HEK293 (cell line): Measurements from ENCODE around the gene DOK4.

Source experiments
- CTCF ChIA-PET: fragments of 350-600 bp; formaldehyde crosslinking; extraction: SDS; loops from one replicate; lab custom pipeline; 2021; ENCODE audit warnings: antibody characterized with exemption; lab: Yijun Ruan, JAX
- POLR2A ChIA-PET: fragments of 300-600 bp; formaldehyde crosslinking; extraction: SDS; loops from one replicate; lab custom pipeline; 2020; ENCODE audit warnings: antibody characterized with exemption, inconsistent platforms; lab: Yijun Ruan, JAX
- H3K27ac ChIP-seq: fragments of 200-500 bp; sonication (Bioruptor generic); 2 replicates; pipeline ENCODE4 v1.5.1; 2014; ENCODE audit warnings: low read depth, low read length, control low read depth, inconsistent platforms; ENCODE audit errors: extremely low read depth
- H3K36me3 ChIP-seq, 2 experiments: fragments of 200-500 bp in 1 of 2; sonication (Bioruptor generic) in 1 of 2; 1 replicate in 1 of 2; 2 replicates in 1 of 2; pipeline ENCODE4 v1.5.1; 2014 to 2017; ENCODE audit warnings: inconsistent platforms in 2 of 2, low read length in 2 of 2; ENCODE audit not compliant: control insufficient read depth in 2 of 2, insufficient read depth in 1 of 2
- H3K4me1 ChIP-seq: fragments of 200-500 bp; sonication (Bioruptor generic); 2 replicates; pipeline ENCODE4 v1.5.1; 2014; ENCODE audit warnings: mild to moderate bottlenecking, low read length, inconsistent platforms; ENCODE audit not compliant: control insufficient read depth, insufficient read depth
- H3K4me3 ChIP-seq: 2 replicates; pipeline ENCODE4 v1.5.1; 2011; ENCODE audit warnings: low read depth, mild to moderate bottlenecking, control low read depth, low read length, moderate library complexity
- H3K9me3 ChIP-seq: fragments of 200-500 bp; sonication (Bioruptor generic); 2 replicates; pipeline ENCODE4 v1.5.1; 2014; ENCODE audit warnings: low read depth, low read length, inconsistent platforms; ENCODE audit not compliant: control insufficient read depth, insufficient read depth
- CTCF ChIP-seq: fragments of 450-650 bp; formaldehyde crosslinking; IDR thresholded peaks from 2 replicates; pipeline ENCODE4 v1.5.1; 2016; ENCODE audit warnings: missing biosample characterization, missing genetic modification characterization
- IKZF3 ChIP-seq: fragments of 450-650 bp; IDR thresholded peaks from 2 replicates; pipeline ENCODE4 v1.5.0; 2018; ENCODE audit warnings: missing biosample characterization, mild to moderate bottlenecking, missing genetic modification characterization, moderate library complexity
- KLF1 ChIP-seq: fragments of 450-650 bp; formaldehyde crosslinking; IDR thresholded peaks from 2 replicates; pipeline ENCODE4 v1.5.1; 2016; ENCODE audit warnings: missing biosample characterization, missing genetic modification characterization
- PATZ1 ChIP-seq: fragments of 450-650 bp; formaldehyde crosslinking; IDR thresholded peaks from 2 replicates; pipeline ENCODE4 v1.5.1; 2016; ENCODE audit warnings: missing biosample characterization, missing genetic modification characterization
- PRDM10 ChIP-seq: fragments of 450-650 bp; formaldehyde crosslinking; IDR thresholded peaks from 2 replicates; pipeline ENCODE4 v1.5.1; 2016; ENCODE audit warnings: missing biosample characterization, missing genetic modification characterization
- RBAK ChIP-seq: fragments of 450-650 bp; formaldehyde crosslinking; IDR thresholded peaks from 2 replicates; pipeline ENCODE4 v1.5.1; 2016; ENCODE audit warnings: missing biosample characterization, missing genetic modification characterization
- SCRT1 ChIP-seq: fragments of 450-650 bp; formaldehyde crosslinking; IDR thresholded peaks from 2 replicates; pipeline ENCODE4 v1.5.1; 2016; ENCODE audit warnings: missing biosample characterization, missing genetic modification characterization, borderline replicate concordance
- SP3 ChIP-seq: fragments of 450-650 bp; formaldehyde crosslinking; IDR thresholded peaks from 2 replicates; pipeline ENCODE4 v1.5.1; 2016; ENCODE audit warnings: missing biosample characterization, missing genetic modification characterization
- ZBTB20 ChIP-seq: fragments of 450-650 bp; formaldehyde crosslinking; IDR thresholded peaks from 2 replicates; pipeline ENCODE4 v1.5.1; 2016; ENCODE audit warnings: missing biosample characterization, missing genetic modification characterization
- ZBTB26 ChIP-seq: fragments of 450-650 bp; formaldehyde crosslinking; optimal IDR thresholded peaks from 2 replicates; pipeline ENCODE3; 2016; ENCODE audit warnings: missing biosample characterization, mild to moderate bottlenecking, missing genetic modification characterization
- ZFHX2 ChIP-seq: fragments of 450-650 bp; formaldehyde crosslinking; conservative IDR thresholded peaks from 2 replicates; pipeline ENCODE4 v1.5.1; 2016; ENCODE audit warnings: missing biosample characterization, missing genetic modification characterization
- ZFP37 ChIP-seq: fragments of 450-650 bp; formaldehyde crosslinking; IDR thresholded peaks from 2 replicates; pipeline ENCODE4 v1.5.1; 2016; ENCODE audit warnings: missing biosample characterization, missing genetic modification characterization
- ZNF121 ChIP-seq: fragments of 450-650 bp; formaldehyde crosslinking; IDR thresholded peaks from 2 replicates; pipeline ENCODE4 v1.5.1; 2016; ENCODE audit warnings: missing biosample characterization, missing genetic modification characterization
- ZNF223 ChIP-seq: fragments of 450-650 bp; formaldehyde crosslinking; IDR thresholded peaks from 2 replicates; pipeline ENCODE4 v1.5.1; 2016; ENCODE audit warnings: missing biosample characterization, missing genetic modification characterization
- ZNF24 ChIP-seq: fragments of 450-650 bp; formaldehyde crosslinking; IDR thresholded peaks from 2 replicates; pipeline ENCODE4 v1.5.1; 2016; ENCODE audit warnings: missing biosample characterization, missing genetic modification characterization
- ZNF292 ChIP-seq: fragments of 450-650 bp; formaldehyde crosslinking; IDR thresholded peaks from 2 replicates; pipeline ENCODE4 v1.5.1; 2016; ENCODE audit warnings: low read depth, missing biosample characterization, missing genetic modification characterization, borderline replicate concordance
- ZNF335 ChIP-seq: fragments of 450-650 bp; formaldehyde crosslinking; conservative IDR thresholded peaks from 2 replicates; pipeline ENCODE4 v1.5.1; 2016; ENCODE audit warnings: missing biosample characterization, missing genetic modification characterization
- ZNF341 ChIP-seq: fragments of 450-650 bp; formaldehyde crosslinking; IDR thresholded peaks from 2 replicates; pipeline ENCODE4; 2016; ENCODE audit warnings: low read depth, missing biosample characterization, missing genetic modification characterization
- ZNF398 ChIP-seq: fragments of 450-650 bp; formaldehyde crosslinking; IDR thresholded peaks from 2 replicates; pipeline ENCODE4 v1.5.1; 2017; ENCODE audit warnings: missing biosample characterization, missing genetic modification characterization
- ZNF544 ChIP-seq: fragments of 450-650 bp; formaldehyde crosslinking; IDR thresholded peaks from 2 replicates; pipeline ENCODE4 v1.5.0; 2017; ENCODE audit warnings: missing biosample characterization, missing genetic modification characterization
- ZNF768 ChIP-seq: fragments of 450-650 bp; formaldehyde crosslinking; IDR thresholded peaks from 2 replicates; pipeline ENCODE4 v1.5.1; 2018; ENCODE audit warnings: missing biosample characterization, mild to moderate bottlenecking, missing genetic modification characterization

DOK4 gene

GRCh38 chr16:57485916-57486857 is at the start of gene DOK4 (continued):
- TF ChIP-seq ZNF24 (tag by site-specific recombination) (peak; percentile 98), ZNF544 (no peak), ZNF121 (tag by site-specific recombination) (no peak), IKZF3 (tag by site-specific recombination) (peak; percentile 41; the same call in 1 of the 2 replicates)
- TF ChIP-seq, all 188 proteins: peak for 29

- peak overlapping the region; percentile 58 for H3K4me3 ChIP-seq
- H3K4me1 ChIP-seq, result peaks cover 15% of the 10 kb centered on the region
- peak overlapping the region; percentile 85; the same call in 1 of the 2 replicates for H3K27ac ChIP-seq
- H3K9me3 ChIP-seq, result no peaks in the 10 kb centered on the region
- CTCF ChIA-PET, result no interaction called here
- POLR2A ChIA-PET, result no interaction called here
- H3K36me3 ChIP-seq, result no peaks in the 10 kb centered on the region
- TF ChIP-seq RBAK, result no peak
- peak; percentile 28; the same call in 1 of the 2 replicates for TF ChIP-seq ZBTB20 (tag by site-specific recombination)
- TF ChIP-seq ZNF398 (tag by site-specific recombination), result peak; percentile 77
- TF ChIP-seq ZBTB26 (tag by site-specific recombination), result peak; percentile 62
- TF ChIP-seq ZNF223, result no peak
- TF ChIP-seq ZNF335 (tag by site-specific recombination), result peak; percentile 39
- peak; percentile 73 for TF ChIP-seq PRDM10 (tag by site-specific recombination)
- TF ChIP-seq SP3 (tag by site-specific recombination), result peak; percentile 66; the same call in 1 of the 2 replicates
- TF ChIP-seq PATZ1, result peak; percentile 81
- peak; percentile 24; the same call in 1 of the 2 replicates for TF ChIP-seq ZFHX2 (tag by site-specific recombination)
- TF ChIP-seq ZFP37 (tag by site-specific recombination), result no peak
- peak; percentile 18; the same call in 1 of the 2 replicates for TF ChIP-seq ZNF341
- TF ChIP-seq CTCF (tag by site-specific recombination), result peak; percentile 56; the same call in 1 of the 2 replicates
- TF ChIP-seq ZNF292 (tag by site-specific recombination), result no peak
- peak; percentile 68 for TF ChIP-seq SCRT1 (tag by site-specific recombination)
- TF ChIP-seq ZNF768 (tag by site-specific recombination), result peak; percentile 79
- peak; percentile 93 for TF ChIP-seq KLF1 (tag by site-specific recombination)
Observed at GRCh38 chr16:57535680-57536305, 49.5 kb upstream of the DOK4 start.
